Liver (tissue), 9 donors: ENCODE results near the gene MRPS23. TPM values are rescaled to one million over a fixed set of nuclear protein-coding genes. Genes with fewer than 3 reads are reported as not detected.

Experiments
- DNase-seq: peaks from one replicate; pipeline ENCODE4 v3.0.0-alpha.2; 2017; ENCODE audit warnings: low spot score
- H3K27ac ChIP-seq, 2 donors: one replicate each; pipeline ENCODE4 v1.7.0; 2013; ENCODE audit warnings: inconsistent platforms in 2 of 2, low read length in 2 of 2, control low read depth in 1 of 2, low read depth in 1 of 2, mild to moderate bottlenecking in 1 of 2
- H3K27me3 ChIP-seq, 4 donors: one replicate each; pipeline versions ENCODE4 v1.6.1 to v1.7.0; 2013; ENCODE audit warnings: low read length in 3 of 4, inconsistent platforms in 1 of 4, mild to moderate bottlenecking in 1 of 4, moderate library complexity in 1 of 4; ENCODE audit not compliant: control insufficient read depth in 4 of 4, insufficient read depth in 4 of 4
- H3K36me3 ChIP-seq, 4 donors: one replicate each; pipeline versions ENCODE4 v1.6.1 to v1.7.0; 2013; ENCODE audit warnings: low read length in 3 of 4, mild to moderate bottlenecking in 3 of 4, low read depth in 1 of 4, moderate library complexity in 1 of 4; ENCODE audit not compliant: control insufficient read depth in 4 of 4, insufficient read depth in 3 of 4
- H3K4me1 ChIP-seq, 4 donors: one replicate each; pipeline versions ENCODE4 v1.6.1 to v1.7.0; 2013; ENCODE audit warnings: low read length in 3 of 4, mild to moderate bottlenecking in 3 of 4, moderate library complexity in 1 of 4; ENCODE audit not compliant: control insufficient read depth in 4 of 4, insufficient read depth in 4 of 4
- H3K4me3 ChIP-seq, 3 donors: one replicate each; pipeline versions ENCODE4 v1.6.1 to v1.7.0; 2013; ENCODE audit warnings: low read length in 3 of 3, control low read depth in 1 of 3, low read depth in 1 of 3, mild to moderate bottlenecking in 1 of 3
- H3K9ac ChIP-seq, 2 donors: one replicate each; pipeline ENCODE4 v1.7.0; 2013; ENCODE audit warnings: low read length in 2 of 2, mild to moderate bottlenecking in 2 of 2, moderate library complexity in 2 of 2, control low read depth in 1 of 2, low read depth in 1 of 2
- H3K9me3 ChIP-seq, 4 donors: one replicate each; pipeline versions ENCODE4 v1.6.1 to v1.7.0; 2013; ENCODE audit warnings: low read length in 3 of 4; ENCODE audit not compliant: control insufficient read depth in 4 of 4
- ATF3 ChIP-seq: IDR thresholded peaks from 2 replicates; pipeline ENCODE4 v1.6.1; 2016; ENCODE audit warnings: antibody characterized with exemption
- EGR1 ChIP-seq, 2 donors: IDR thresholded peaks; 2 replicates each; pipeline ENCODE4 v1.6.1; 2016 to 2018; ENCODE audit warnings: antibody characterized with exemption in 2 of 2, low read depth in 2 of 2
- FOXA1 ChIP-seq: IDR thresholded peaks from 2 replicates; pipeline ENCODE4 v1.6.1; 2016; ENCODE audit warnings: antibody characterized with exemption
- FOXA2 ChIP-seq: IDR thresholded peaks from 2 replicates; pipeline ENCODE4 v1.6.1; 2016; ENCODE audit warnings: antibody characterized with exemption
- GABPA ChIP-seq, 2 donors: IDR thresholded peaks in 1 of 2; conservative IDR thresholded peaks in 1 of 2; 2 replicates each; pipeline ENCODE4 v1.6.1; 2016; ENCODE audit warnings: antibody characterized with exemption in 2 of 2, mild to moderate bottlenecking in 1 of 2, moderate library complexity in 1 of 2
- HNF4A ChIP-seq, 2 donors: conservative IDR thresholded peaks; 2 replicates each; pipeline ENCODE4 v1.6.1; 2016; ENCODE audit warnings: antibody characterized with exemption in 2 of 2, mild to moderate bottlenecking in 2 of 2
- HNF4G ChIP-seq: IDR thresholded peaks from 2 replicates; pipeline ENCODE4 v1.6.1; 2016; ENCODE audit warnings: antibody characterized with exemption
- JUND ChIP-seq, 2 donors: IDR thresholded peaks; 2 replicates each; pipeline ENCODE4 v1.6.1; 2016; ENCODE audit warnings: antibody characterized with exemption in 2 of 2
- MAX ChIP-seq: IDR thresholded peaks from 2 replicates; pipeline ENCODE4 v1.6.1; 2016; ENCODE audit warnings: antibody characterized with exemption
- NR2F2 ChIP-seq: IDR thresholded peaks from 2 replicates; pipeline ENCODE4 v1.6.1; 2016; ENCODE audit warnings: antibody characterized with exemption
- RAD21 ChIP-seq, 2 donors: IDR thresholded peaks; 2 replicates each; pipeline ENCODE4 v1.6.1; 2016; ENCODE audit warnings: antibody characterized with exemption in 2 of 2, mild to moderate bottlenecking in 2 of 2
- REST ChIP-seq: IDR thresholded peaks from 2 replicates; pipeline ENCODE4 v1.6.1; 2016; ENCODE audit warnings: antibody characterized with exemption, mild to moderate bottlenecking
- RXRA ChIP-seq, 2 donors: IDR thresholded peaks; 2 replicates each; pipeline ENCODE4 v1.6.1; 2017 to 2018; ENCODE audit warnings: antibody characterized with exemption in 2 of 2, mild to moderate bottlenecking in 1 of 2
- SP1 ChIP-seq: IDR thresholded peaks from 2 replicates; pipeline ENCODE4 v1.6.1; 2018; ENCODE audit warnings: antibody characterized with exemption, mild to moderate bottlenecking
- TAF1 ChIP-seq: conservative IDR thresholded peaks from 2 replicates; pipeline ENCODE4 v1.6.1; 2016; ENCODE audit warnings: antibody characterized with exemption, mild to moderate bottlenecking
- YY1 ChIP-seq: IDR thresholded peaks from 2 replicates; pipeline ENCODE4 v1.6.1; 2016; ENCODE audit warnings: antibody characterized with exemption, mild to moderate bottlenecking
- WGBS: extraction: QIAGEN DNeasy Blood & Tissue Kit; methylation state at CpG from one replicate; pipeline ENCODE4 v1.1.7; 2013; 5-methylcytosine and 5-hydroxymethylcytosine counted together
- polyA plus RNA-seq, 2 donors: library from polyadenylated mRNA; stranded (reverse) in 1 of 2; unstranded in 1 of 2; fragments of 200-250 nt in 1 of 2; fragments of >200 nt in 1 of 2; fragmentation: Nextera tagmentation in 1 of 2; extraction: Ambion mirVana in 1 of 2; gene quantifications; one replicate each; pipeline versions ENCODE4 v1.2.1 to v1.2.3, GENCODE V29; 2013 to 2015
- total RNA-seq, 2 donors: library from RNA; depleted of rRNA; stranded (reverse); fragments of >200 nt; gene quantifications; one replicate each; pipeline ENCODE4 v1.2.3, GENCODE V29; 2014
- TF ChIP-seq, protein P1 (sequence below): IDR thresholded peaks from 2 replicates; pipeline ENCODE4 v1.6.1; 2016; ENCODE audit warnings: antibody characterized with exemption
- TF ChIP-seq, protein P2 (sequence below): fragments of 150-350 bp; IDR thresholded peaks from 2 replicates; pipeline ENCODE4 v1.5.1; 2017; ENCODE audit warnings: improper control_type of control experiment, low read depth, low read length; ENCODE audit not compliant: missing input control
- donor health status: healthy.
- donor health status: healthy.
- donor health status: healthy.
- donor health status: healthy.
- donor health status: healthy.

MRPS23 gene
- total and polyA plus RNA-seq, 4 donors = 9.8 to 24.3 (median 16.9) TPM

- Histone ChIP-seq H3K9ac (no peak overlapping the region), H3K4me3 (no peak overlapping the region), H3K27me3 (peaks cover 0 to 4% (median 0%) of the 10 kb centered on the region in 4 donors), H3K4me1 (no peaks in the 10 kb centered on the region), H3K27ac (no peak overlapping the region), H3K9me3 (no peaks in the 10 kb centered on the region), H3K36me3 (no peaks in the 10 kb centered on the region)
- no peak for DNase-seq
- WGBS = 59% methylated on average over 5 of the region's 5 CpGs
- no peak for TF ChIP-seq NR2F2
- TF ChIP-seq RXRA (IDR thresholded peaks at IDR 0.05) = no peak
- no peak for TF ChIP-seq MAX
- no peak for TF ChIP-seq HNF4G
Observed at GRCh38 chr17:57806167-57806830, 43.5 kb downstream of the MRPS23 start.

DNA sequence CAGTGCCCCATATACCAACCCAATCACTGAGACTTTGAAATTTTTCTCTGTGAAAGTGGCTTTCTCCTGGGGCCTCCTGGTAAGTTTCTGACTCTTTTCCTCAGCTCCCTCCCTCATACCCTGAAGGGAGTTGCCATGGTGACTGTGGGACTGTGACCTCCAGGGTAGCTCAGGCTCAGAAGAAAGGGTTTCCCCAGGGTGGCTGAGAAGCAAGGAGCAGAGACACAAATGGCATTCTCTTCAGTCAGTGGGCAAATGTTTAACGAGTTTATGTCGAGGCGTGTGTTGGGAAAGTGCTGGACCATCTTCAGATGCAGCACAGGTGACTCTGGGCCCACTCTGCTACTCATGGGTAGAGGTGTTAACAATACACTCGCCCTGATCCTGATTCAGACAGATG, 46.8 kb downstream of the MRPS23 start:
- no peak for DNase-seq
- Histone ChIP-seq H3K9me3 (no peaks in the 10 kb centered on the region), H3K27ac (no peak overlapping the region), H3K9ac (no peak overlapping the region), H3K36me3 (no peaks in the 10 kb centered on the region), H3K4me3 (no peak overlapping the region), H3K4me1 (no peaks in the 10 kb centered on the region), H3K27me3 (no peaks in the 10 kb centered on the region)
- WGBS = 28% methylated on average over 4 of the region's 4 CpGs
- TF ChIP-seq RXRA (IDR thresholded peaks at IDR 0.05) = no peak
- TF ChIP-seq REST = no peak
- TF ChIP-seq EGR1 (IDR thresholded peaks at IDR 0.05; ENCODE audit: low read depth in 2 of 2) = no peak
- TF ChIP-seq FOXA1 = no peak
- no peak for TF ChIP-seq RAD21 (IDR thresholded peaks at IDR 0.05)
- no peak for TF ChIP-seq FOXA2
- TF ChIP-seq TAF1 = no peak
- TF ChIP-seq NR2F2 = no peak
- no peak for TF ChIP-seq HNF4A (conservative IDR thresholded peaks at IDR 0.05)
- no peak for TF ChIP-seq HNF4G
- TF ChIP-seq MAX = no peak
- no peak for TF ChIP-seq YY1
- no peak for TF ChIP-seq ATF3
- TF ChIP-seq, protein P1, sequence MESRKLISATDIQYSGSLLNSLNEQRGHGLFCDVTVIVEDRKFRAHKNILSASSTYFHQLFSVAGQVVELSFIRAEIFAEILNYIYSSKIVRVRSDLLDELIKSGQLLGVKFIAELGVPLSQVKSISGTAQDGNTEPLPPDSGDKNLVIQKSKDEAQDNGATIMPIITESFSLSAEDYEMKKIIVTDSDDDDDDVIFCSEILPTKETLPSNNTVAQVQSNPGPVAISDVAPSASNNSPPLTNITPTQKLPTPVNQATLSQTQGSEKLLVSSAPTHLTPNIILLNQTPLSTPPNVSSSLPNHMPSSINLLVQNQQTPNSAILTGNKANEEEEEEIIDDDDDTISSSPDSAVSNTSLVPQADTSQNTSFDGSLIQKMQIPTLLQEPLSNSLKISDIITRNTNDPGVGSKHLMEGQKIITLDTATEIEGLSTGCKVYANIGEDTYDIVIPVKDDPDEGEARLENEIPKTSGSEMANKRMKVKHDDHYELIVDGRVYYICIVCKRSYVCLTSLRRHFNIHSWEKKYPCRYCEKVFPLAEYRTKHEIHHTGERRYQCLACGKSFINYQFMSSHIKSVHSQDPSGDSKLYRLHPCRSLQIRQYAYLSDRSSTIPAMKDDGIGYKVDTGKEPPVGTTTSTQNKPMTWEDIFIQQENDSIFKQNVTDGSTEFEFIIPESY = no peak
- TF ChIP-seq, protein P2, sequence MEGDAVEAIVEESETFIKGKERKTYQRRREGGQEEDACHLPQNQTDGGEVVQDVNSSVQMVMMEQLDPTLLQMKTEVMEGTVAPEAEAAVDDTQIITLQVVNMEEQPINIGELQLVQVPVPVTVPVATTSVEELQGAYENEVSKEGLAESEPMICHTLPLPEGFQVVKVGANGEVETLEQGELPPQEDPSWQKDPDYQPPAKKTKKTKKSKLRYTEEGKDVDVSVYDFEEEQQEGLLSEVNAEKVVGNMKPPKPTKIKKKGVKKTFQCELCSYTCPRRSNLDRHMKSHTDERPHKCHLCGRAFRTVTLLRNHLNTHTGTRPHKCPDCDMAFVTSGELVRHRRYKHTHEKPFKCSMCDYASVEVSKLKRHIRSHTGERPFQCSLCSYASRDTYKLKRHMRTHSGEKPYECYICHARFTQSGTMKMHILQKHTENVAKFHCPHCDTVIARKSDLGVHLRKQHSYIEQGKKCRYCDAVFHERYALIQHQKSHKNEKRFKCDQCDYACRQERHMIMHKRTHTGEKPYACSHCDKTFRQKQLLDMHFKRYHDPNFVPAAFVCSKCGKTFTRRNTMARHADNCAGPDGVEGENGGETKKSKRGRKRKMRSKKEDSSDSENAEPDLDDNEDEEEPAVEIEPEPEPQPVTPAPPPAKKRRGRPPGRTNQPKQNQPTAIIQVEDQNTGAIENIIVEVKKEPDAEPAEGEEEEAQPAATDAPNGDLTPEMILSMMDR = no peak
- no peak for TF ChIP-seq SP1
- TF ChIP-seq JUND (IDR thresholded peaks at IDR 0.05) = no peak
- TF ChIP-seq GABPA (IDR thresholded peaks at IDR 0.05 in 1 of 2, conservative IDR thresholded peaks at IDR 0.05 in 1 of 2) = no peak
